GM21390 (cell line): ENCODE results near the gene MDFIC.

Source experiments
- ATAC-seq: cut with Tn5 transposase; IDR thresholded peaks from one replicate; pipeline ENCODE4 v1.9.1; 2021; ENCODE audit not compliant: unreplicated experiment

Gene MDFIC

DNA sequence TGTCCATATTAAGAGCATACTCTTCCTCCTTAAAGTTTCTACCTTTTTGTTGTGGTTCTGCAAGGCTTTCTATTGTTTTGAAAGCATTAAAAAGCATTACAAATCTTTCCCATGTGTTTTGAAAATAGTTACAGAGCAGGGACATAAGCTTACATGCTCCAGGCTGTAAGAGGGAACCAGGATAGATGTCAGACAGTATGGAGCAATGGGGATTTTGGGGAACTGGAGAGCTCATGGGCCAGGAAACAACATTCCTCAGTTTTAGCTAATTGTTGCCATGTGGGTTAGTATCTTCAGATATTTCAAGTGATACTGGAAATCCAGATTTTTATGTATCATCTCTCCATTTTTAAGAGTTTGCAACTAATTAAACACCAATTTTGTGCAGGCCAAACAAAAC is 3.5 kb downstream of the MDFIC start:
- no peak for ATAC-seq

DNA sequence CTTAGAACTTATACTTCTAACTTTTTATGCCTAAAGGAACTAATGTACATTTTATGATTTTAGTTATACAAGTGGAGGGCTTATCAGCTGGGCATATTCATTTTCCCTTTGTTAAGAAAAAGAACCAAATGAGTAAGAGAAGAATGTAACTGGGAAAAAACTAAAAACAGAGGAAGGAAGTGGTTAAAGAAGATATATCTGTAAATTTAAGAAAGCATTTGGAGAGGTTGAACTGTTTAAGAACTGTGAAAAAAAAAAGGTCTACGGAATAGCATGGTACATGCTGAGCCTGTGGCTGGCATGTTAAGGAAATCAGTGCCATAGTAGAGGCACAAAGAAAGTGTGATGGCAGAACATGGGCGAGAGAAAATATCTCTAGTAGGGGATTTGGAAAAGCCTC is 6.2 kb downstream of the MDFIC start:
- ATAC-seq: no peak

DNA sequence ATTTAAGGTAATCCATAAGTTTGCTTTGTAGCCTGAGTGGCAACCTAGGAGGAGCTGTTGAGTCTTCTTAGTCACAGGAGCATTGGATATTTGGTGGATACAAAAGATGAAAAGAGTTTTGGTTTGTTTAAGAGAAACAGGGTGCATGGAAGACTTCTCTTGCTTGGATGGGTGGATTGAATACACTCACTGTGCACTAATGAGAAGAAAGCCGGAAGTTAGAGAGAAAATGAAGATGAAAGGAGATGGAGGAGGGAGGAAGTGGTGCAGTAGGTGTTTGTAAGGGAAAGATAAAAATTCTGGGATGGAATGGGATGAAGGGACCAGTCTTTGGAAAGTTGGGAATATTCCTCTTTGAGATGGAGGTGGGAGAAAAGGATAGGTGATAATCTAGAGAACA is 7.7 kb downstream of the MDFIC start:
- ATAC-seq: no peak

DNA sequence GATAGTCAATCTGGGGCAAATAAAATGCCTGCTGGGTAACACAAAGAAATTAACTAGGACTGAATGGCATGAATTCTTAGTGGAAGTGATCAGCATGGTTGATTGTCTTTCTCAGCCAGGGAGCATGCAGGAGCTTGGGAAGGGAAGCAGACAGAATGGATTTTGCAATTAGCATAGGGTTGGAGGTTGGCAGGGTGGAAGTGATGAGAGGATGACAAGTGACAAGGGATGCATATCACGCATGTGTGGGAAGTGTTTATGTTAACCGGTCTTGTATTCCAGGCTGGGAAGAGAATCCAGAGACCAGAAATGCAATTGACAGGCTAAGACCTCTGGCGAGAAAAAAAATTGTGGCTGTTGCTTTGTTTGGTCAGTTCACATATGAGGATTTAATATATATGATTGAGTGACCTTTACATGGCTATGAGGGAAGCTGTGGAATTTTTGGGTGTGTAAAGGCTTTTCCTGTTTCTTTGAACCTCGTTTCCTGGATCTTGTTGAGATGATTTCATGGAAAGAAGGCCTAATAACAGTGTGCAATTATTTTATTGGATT is 8.3 kb downstream of the MDFIC start:
- no peak for ATAC-seq

DNA sequence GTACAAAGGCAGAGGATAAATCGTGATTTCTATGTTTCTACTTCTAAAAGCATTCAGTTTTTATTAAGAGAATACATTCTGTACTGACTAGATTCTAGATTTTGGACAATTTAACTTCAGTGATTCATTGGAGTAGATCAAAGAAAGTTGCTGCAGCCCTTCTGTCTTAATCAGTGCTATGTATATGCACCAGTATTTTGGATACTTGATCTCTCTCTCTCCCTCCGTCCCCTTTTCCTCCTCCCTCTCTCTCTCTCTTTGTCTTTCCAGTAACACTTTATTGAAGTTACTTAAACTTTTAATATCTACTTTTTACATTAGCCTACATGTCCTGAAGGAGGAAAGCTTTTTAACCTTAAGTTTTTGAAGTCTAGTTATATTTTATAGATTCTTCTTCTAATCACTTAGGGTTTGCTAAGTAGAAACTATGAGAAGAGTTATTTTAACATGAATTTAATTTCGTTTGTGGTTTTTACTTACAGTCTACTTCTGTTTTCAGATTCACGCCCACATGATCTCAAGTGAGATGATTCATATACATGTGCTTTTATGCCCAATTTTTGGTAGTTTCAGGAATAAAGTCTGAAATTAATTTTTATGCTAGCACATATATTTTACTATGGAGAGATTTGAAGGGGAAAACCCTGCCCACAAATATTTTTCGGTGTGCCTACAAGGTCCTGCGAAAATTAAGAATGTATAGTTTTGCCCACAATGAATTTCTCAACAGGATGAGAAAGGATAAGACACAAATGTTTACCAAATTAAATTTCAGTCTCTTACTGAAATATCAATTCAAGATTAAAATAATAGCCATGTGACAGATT is 9.1 kb downstream of the MDFIC start:
- ATAC-seq: peak; percentile 50

DNA sequence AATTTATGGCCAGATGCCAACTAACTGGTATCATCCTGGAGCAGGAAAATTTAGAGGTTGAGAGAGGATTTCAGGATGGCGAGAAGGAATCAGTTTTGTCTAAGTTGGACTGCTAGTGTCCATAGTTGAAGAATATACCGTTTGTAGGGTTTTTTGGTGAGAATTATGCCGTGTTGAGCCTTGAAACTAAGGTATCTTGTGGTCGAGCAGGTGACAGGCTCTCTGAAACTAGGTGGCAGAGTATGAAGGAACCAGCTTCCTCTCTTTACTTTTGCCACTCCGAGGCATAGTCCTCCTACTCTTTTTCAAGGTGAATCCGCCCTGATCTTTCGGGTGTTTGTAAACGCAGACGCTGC is 9.7 kb downstream of the MDFIC start:
- peak; percentile 64 for ATAC-seq

DNA sequence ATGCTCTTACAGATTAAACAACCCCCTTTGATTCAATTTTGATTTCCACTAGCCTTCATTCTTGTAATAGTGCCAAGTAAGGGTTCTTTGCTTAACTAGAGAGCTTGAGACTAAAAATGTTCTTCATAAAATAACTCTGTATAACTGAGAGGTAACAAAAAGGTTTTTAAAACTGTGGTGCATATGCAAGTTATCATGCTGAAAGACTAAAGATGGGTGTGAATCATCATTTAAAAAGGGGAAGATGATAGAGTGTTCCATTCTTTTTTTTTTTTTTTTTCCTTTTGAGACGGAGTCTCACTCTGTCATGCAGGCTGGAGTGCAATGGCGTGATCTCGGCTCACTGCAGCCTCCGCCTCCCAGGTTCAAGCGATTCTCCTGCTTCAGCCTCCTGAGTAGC is 11.1 kb downstream of the MDFIC start:
- no peak for ATAC-seq

- ATAC-seq: no peak
These were observed 11.8 kb downstream of the MDFIC start for GRCh38 chr7:114933658-114934057.

- ATAC-seq: no peak
These were observed 12.2 kb downstream of the MDFIC start for GRCh38 chr7:114934086-114934485.

GRCh38 chr7:114934713-114935112 is 12.8 kb downstream of the MDFIC start:
- ATAC-seq: no peak

- no peak for ATAC-seq
These were observed 14.6 kb downstream of the MDFIC start for GRCh38 chr7:114936471-114936870.

GRCh38 chr7:114937446-114937845 is 15.6 kb downstream of the MDFIC start:
- ATAC-seq: no peak

- no peak for ATAC-seq
These were observed 16.9 kb downstream of the MDFIC start for GRCh38 chr7:114938785-114939184.

DNA sequence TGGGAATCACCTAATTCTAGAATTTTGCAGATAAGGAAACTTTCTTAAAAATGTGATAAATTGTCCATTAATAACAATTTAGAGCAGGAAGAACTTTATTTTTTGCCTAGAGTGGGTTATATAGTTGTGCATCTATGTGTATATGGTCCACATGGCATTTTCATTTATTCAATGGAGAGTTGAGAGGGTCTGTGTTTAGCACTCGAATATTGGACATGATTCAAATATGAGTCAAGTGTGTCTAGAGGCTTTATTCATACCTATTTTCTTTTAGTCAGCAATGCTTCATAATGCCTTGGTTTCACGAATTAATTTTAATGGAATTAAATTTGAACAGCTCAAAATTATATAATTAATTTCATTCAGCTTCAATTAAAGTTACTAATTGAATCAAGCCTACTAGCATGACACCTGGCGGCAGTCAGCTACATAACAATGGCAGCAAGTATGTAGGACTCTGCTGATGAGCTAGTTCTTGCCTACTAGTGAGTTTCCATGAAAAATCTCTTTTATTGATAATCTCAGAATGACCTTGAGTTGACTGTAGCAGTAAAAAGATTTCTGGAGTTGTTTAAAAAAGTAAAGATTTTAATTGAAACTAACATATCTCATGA is 17.7 kb downstream of the MDFIC start:
- ATAC-seq: no peak

DNA sequence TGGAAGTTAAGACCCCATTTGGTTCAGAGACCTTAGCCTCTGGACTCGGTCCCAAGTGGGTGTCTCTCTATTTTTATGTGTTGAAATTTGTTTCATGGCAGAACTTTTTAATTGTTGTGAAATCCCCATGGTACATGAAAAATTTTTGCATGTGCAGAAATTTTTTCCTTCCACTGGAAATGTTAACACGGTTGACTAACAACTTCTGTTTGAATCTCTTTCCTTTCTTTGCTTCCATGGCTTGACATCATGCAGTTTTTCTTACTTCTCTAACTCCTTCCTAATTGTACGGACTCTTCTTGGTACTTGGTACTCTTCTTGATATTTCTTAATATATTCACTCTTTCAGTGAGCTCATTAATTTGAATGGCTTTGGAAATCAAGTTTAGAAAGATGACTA is 18.3 kb downstream of the MDFIC start:
- no peak for ATAC-seq

- ATAC-seq: peak; percentile 57
These were observed 19.8 kb downstream of the MDFIC start for GRCh38 chr7:114941692-114942091.

DNA sequence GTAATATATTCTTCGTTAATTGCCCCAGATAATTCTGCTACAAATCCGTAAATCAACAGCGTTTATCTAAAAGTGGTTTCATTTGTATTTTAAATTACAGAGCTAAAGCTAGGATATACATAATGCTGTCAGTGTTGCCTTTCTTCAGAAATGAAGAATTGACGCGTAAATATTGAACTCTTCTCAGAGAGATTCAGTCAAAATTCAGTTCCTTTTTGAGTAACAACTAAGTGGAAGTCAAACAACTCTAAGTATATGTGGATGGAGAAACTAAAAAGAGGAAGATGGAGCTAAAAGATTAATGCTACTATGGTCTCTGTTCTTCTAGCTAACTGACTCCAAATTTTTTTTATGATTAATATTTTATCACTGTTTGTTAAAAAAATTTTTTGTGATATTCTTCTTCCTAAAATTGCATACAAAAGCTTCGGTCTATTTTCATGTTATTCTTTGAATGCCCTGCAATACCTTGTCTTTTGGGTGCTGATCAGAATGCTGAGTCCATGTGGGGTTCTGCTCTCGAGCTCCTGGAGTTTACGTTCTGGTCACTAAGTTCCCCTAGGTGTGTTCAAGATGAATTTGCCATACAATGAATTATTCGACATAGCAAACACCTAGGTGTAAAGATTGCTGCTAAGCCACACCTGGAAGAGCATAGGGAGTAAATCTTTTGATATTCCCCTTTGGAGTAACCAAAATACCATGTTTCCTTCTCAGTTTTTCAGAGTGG is 20.7 kb downstream of the MDFIC start:
- ATAC-seq: peak; percentile 56

DNA sequence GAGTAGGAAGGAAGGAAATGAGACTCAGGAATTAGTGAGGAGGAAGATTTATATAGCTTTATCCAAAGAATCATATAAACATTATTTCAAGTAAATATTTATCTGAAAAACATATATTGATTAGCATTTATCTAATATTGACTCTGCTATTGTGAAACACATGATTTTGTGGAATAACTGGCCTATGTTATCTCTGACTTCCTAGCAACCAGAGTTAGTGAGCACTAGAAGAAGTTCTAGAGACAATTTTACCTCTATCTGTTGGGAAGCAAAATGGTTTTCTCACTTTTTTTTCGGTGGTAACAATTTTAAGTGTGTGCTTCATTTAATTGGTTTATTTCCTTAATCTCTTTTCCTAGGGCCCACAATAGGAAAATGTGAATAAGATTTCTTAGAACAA is 21.6 kb downstream of the MDFIC start:
- ATAC-seq: no peak

- no peak for ATAC-seq
These were observed 22.3 kb downstream of the MDFIC start for GRCh38 chr7:114943953-114944744.

GRCh38 chr7:114944745-114945625 is 23.1 kb downstream of the MDFIC start:
- ATAC-seq: no peak
